ENCODE data around the gene PLPPR1.

GRCh38 chr9:101032426-101032825, 3.9 kb downstream of the PLPPR1 start:
- TF ChIP-seq POLR2AphosphoS5 (IDR thresholded peaks at IDR 0.05; ENCODE audit: low read depth, low read length), result no peak
- no peak for TF ChIP-seq POLR2A (IDR thresholded peaks at IDR 0.05; ENCODE audit: borderline replicate concordance, extremely low read depth, insufficient read depth, insufficient read length)
- no peak for TF ChIP-seq CTCF (IDR thresholded peaks at IDR 0.05 in 2 of 3, conservative IDR thresholded peaks at IDR 0.05 in 1 of 3; ENCODE audit: borderline replicate concordance in 1 of 3, insufficient read depth in 1 of 3, low read depth in 2 of 3, low read length in 2 of 3)
- TF ChIP-seq CBX3 (IDR thresholded peaks at IDR 0.05; ENCODE audit: low read depth), result no peak
- TF ChIP-seq TCF7L2 (IDR thresholded peaks at IDR 0.05; ENCODE audit: borderline replicate concordance, extremely low read depth, insufficient read depth, insufficient read length), result no peak
- no peak for TF ChIP-seq SP1 (IDR thresholded peaks at IDR 0.05; ENCODE audit: low read depth)
- no peak for TF ChIP-seq SRF (IDR thresholded peaks at IDR 0.05; ENCODE audit: low read depth)
- no peak for TF ChIP-seq JUND (IDR thresholded peaks at IDR 0.05)
- no peak for TF ChIP-seq FOSL1 (IDR thresholded peaks at IDR 0.05; ENCODE audit: low read depth)
- TF ChIP-seq ZNF274 (IDR thresholded peaks at IDR 0.05; ENCODE audit: low read depth, low read length), result no peak
- TF ChIP-seq EZH2 (IDR thresholded peaks at IDR 0.05), result no peak
- TF ChIP-seq REST (IDR thresholded peaks at IDR 0.05; ENCODE audit: low read depth), result no peak
